ENCODE data around the gene ARNT2.

Gene ARNT2

DNA sequence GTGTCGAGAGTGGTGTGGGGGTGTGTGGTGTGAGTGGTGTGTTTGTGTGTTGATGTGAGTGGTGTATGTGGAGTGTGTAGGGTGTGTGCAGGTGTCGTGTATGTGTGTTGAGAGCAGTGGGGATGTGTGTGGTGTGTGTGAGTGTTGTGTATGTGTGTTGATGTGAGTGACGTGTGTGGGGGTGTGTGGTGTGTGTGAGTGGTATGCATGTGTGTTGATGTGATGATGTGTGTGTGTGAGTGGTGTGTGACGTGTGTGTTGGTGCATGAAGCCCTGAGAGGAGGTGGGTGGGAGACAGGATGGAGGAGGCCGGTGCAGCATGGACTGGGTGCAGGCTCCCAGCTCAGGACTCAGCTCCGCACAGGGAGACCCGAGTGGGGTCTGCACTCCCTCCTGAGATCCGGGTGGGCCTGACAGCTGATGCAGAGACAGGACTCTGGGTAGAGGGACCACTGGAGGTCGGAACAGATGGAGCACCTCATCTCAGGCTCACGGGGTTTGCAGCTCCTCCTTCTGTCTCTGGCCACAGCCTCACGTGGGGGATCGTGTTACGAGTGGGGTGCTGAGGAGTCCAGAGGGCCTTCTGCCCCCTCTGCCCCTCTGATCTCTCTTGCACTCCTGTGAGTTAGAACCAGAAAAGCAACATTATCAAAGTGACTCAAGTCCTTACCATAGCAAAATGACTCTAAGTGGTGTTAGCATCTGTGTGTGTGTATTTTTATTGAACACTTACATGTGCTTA is 41.3 kb downstream of the ARNT2 start:
- ATAC-seq: no peak
- TF ChIP-seq CSDC2 (CRISPR knock-in tag; IDR thresholded peaks at IDR 0.05) (no peak), ZC3H10 (CRISPR knock-in tag; IDR thresholded peaks at IDR 0.05) (no peak), SNAI2 (CRISPR knock-in tag; IDR thresholded peaks at IDR 0.05) (no peak), ZNF70 (CRISPR knock-in tag; IDR thresholded peaks at IDR 0.05) (no peak), PPARA (CRISPR knock-in tag; IDR thresholded peaks at IDR 0.05; ENCODE audit: borderline replicate concordance) (no peak), ZFP30 (CRISPR knock-in tag; IDR thresholded peaks at IDR 0.05) (no peak), TOX (CRISPR knock-in tag; IDR thresholded peaks at IDR 0.05; ENCODE audit: borderline replicate concordance) (no peak), ZNF8 (CRISPR knock-in tag; IDR thresholded peaks at IDR 0.05) (no peak), ESRRG (CRISPR knock-in tag; IDR thresholded peaks at IDR 0.05) (no peak), OSR1 (CRISPR knock-in tag; IDR thresholded peaks at IDR 0.05) (no peak), TCF4 (CRISPR knock-in tag; IDR thresholded peaks at IDR 0.05; ENCODE audit: borderline replicate concordance) (no peak), ARNTL (CRISPR knock-in tag; IDR thresholded peaks at IDR 0.05; ENCODE audit: borderline replicate concordance, low read depth) (no peak), ZNF565 (CRISPR knock-in tag; conservative IDR thresholded peaks at IDR 0.05; ENCODE audit: low read depth) (no peak)
- TF ChIP-seq, protein P1, sequence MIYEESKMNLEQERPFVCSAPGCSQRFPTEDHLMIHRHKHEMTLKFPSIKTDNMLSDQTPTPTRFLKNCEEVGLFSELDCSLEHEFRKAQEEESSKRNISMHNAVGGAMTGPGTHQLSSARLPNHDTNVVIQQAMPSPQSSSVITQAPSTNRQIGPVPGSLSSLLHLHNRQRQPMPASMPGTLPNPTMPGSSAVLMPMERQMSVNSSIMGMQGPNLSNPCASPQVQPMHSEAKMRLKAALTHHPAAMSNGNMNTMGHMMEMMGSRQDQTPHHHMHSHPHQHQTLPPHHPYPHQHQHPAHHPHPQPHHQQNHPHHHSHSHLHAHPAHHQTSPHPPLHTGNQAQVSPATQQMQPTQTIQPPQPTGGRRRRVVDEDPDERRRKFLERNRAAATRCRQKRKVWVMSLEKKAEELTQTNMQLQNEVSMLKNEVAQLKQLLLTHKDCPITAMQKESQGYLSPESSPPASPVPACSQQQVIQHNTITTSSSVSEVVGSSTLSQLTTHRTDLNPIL (CRISPR knock-in tag; IDR thresholded peaks at IDR 0.05; ENCODE audit: low read depth): no peak
- TF ChIP-seq, protein P2, sequence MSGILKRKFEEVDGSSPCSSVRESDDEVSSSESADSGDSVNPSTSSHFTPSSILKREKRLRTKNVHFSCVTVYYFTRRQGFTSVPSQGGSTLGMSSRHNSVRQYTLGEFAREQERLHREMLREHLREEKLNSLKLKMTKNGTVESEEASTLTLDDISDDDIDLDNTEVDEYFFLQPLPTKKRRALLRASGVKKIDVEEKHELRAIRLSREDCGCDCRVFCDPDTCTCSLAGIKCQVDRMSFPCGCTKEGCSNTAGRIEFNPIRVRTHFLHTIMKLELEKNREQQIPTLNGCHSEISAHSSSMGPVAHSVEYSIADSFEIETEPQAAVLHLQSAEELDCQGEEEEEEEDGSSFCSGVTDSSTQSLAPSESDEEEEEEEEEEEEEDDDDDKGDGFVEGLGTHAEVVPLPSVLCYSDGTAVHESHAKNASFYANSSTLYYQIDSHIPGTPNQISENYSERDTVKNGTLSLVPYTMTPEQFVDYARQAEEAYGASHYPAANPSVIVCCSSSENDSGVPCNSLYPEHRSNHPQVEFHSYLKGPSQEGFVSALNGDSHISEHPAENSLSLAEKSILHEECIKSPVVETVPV (CRISPR knock-in tag; IDR thresholded peaks at IDR 0.05): no peak
- TF ChIP-seq, protein P3, sequence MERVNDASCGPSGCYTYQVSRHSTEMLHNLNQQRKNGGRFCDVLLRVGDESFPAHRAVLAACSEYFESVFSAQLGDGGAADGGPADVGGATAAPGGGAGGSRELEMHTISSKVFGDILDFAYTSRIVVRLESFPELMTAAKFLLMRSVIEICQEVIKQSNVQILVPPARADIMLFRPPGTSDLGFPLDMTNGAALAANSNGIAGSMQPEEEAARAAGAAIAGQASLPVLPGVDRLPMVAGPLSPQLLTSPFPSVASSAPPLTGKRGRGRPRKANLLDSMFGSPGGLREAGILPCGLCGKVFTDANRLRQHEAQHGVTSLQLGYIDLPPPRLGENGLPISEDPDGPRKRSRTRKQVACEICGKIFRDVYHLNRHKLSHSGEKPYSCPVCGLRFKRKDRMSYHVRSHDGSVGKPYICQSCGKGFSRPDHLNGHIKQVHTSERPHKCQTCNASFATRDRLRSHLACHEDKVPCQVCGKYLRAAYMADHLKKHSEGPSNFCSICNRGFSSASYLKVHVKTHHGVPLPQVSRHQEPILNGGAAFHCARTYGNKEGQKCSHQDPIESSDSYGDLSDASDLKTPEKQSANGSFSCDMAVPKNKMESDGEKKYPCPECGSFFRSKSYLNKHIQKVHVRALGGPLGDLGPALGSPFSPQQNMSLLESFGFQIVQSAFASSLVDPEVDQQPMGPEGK (CRISPR knock-in tag; IDR thresholded peaks at IDR 0.05; ENCODE audit: borderline replicate concordance): no peak
- TF ChIP-seq, protein P4, sequence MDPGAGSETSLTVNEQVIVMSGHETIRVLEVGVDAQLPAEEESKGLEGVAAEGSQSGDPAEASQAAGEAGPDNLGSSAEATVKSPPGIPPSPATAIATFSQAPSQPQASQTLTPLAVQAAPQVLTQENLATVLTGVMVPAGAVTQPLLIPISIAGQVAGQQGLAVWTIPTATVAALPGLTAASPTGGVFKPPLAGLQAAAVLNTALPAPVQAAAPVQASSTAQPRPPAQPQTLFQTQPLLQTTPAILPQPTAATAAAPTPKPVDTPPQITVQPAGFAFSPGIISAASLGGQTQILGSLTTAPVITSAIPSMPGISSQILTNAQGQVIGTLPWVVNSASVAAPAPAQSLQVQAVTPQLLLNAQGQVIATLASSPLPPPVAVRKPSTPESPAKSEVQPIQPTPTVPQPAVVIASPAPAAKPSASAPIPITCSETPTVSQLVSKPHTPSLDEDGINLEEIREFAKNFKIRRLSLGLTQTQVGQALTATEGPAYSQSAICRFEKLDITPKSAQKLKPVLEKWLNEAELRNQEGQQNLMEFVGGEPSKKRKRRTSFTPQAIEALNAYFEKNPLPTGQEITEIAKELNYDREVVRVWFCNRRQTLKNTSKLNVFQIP (CRISPR knock-in tag; IDR thresholded peaks at IDR 0.05; ENCODE audit: borderline replicate concordance, low read depth): no peak

DNA sequence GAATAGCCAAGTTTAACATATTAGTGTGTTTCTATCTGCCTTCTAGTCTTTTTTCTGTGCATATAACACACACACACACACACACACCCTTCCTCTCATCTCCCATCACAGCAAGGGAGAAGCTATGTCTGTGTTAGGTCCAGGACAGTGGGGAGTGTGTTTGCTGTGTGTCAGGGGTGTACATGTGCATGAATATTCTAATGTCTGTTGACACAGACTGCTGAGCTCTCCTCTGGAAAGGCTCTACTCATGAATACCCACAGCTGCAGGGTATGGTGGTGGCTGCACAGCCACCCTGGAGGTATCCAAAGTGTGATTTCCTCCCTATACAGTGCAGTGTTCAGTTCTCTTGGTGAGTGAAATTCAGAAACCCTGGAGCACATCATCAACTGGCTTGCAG is 42.9 kb downstream of the ARNT2 start:
- no peak; the same call in 2 of the 3 replicates for ATAC-seq
- TF ChIP-seq CSDC2 (CRISPR knock-in tag; IDR thresholded peaks at IDR 0.05) (no peak), SNAI2 (CRISPR knock-in tag; IDR thresholded peaks at IDR 0.05) (no peak), ZC3H10 (CRISPR knock-in tag; IDR thresholded peaks at IDR 0.05) (no peak), ISL1 (CRISPR knock-in tag; IDR thresholded peaks at IDR 0.05) (no peak), ZNF565 (CRISPR knock-in tag; conservative IDR thresholded peaks at IDR 0.05; ENCODE audit: low read depth) (no peak), GLIS3 (CRISPR knock-in tag; IDR thresholded peaks at IDR 0.05) (no peak), TCF4 (CRISPR knock-in tag; IDR thresholded peaks at IDR 0.05; ENCODE audit: borderline replicate concordance) (no peak), OSR1 (CRISPR knock-in tag; IDR thresholded peaks at IDR 0.05) (no peak)
- TF ChIP-seq, protein P3 (CRISPR knock-in tag; IDR thresholded peaks at IDR 0.05; ENCODE audit: borderline replicate concordance): no peak
- TF ChIP-seq, protein P5, sequence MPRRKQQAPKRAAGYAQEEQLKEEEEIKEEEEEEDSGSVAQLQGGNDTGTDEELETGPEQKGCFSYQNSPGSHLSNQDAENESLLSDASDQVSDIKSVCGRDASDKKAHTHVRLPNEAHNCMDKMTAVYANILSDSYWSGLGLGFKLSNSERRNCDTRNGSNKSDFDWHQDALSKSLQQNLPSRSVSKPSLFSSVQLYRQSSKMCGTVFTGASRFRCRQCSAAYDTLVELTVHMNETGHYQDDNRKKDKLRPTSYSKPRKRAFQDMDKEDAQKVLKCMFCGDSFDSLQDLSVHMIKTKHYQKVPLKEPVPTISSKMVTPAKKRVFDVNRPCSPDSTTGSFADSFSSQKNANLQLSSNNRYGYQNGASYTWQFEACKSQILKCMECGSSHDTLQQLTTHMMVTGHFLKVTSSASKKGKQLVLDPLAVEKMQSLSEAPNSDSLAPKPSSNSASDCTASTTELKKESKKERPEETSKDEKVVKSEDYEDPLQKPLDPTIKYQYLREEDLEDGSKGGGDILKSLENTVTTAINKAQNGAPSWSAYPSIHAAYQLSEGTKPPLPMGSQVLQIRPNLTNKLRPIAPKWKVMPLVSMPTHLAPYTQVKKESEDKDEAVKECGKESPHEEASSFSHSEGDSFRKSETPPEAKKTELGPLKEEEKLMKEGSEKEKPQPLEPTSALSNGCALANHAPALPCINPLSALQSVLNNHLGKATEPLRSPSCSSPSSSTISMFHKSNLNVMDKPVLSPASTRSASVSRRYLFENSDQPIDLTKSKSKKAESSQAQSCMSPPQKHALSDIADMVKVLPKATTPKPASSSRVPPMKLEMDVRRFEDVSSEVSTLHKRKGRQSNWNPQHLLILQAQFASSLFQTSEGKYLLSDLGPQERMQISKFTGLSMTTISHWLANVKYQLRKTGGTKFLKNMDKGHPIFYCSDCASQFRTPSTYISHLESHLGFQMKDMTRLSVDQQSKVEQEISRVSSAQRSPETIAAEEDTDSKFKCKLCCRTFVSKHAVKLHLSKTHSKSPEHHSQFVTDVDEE (CRISPR knock-in tag; IDR thresholded peaks at IDR 0.05): no peak
- TF ChIP-seq, protein P1 (CRISPR knock-in tag; IDR thresholded peaks at IDR 0.05; ENCODE audit: low read depth): no peak
